Erythroblast (primary cell): Measurements from ENCODE around the gene LDLRAD4.
"Not testable (repeated sequence)": the region's sequence is repeated elsewhere in the genome, so short reads cannot be mapped to it uniquely, and the experiment has no call there.

ENCODE experiments used
- DNase-seq, 2 experiments: peaks; one replicate each; lab custom pipeline; 2025; lab: John Stamatoyannopoulos, UW
- GATA1 ChIP-seq: IDR thresholded peaks from 2 replicates; pipeline ENCODE4 v1.6.1; 2011; ENCODE audit warnings: low read depth, mild to moderate bottlenecking, control low read depth, low read length, moderate library complexity
- POLR2A ChIP-seq: IDR thresholded peaks from 2 replicates; pipeline ENCODE4 v1.6.1; 2011; ENCODE audit warnings: mild to moderate bottlenecking, low read length

The LDLRAD4 gene

DNA sequence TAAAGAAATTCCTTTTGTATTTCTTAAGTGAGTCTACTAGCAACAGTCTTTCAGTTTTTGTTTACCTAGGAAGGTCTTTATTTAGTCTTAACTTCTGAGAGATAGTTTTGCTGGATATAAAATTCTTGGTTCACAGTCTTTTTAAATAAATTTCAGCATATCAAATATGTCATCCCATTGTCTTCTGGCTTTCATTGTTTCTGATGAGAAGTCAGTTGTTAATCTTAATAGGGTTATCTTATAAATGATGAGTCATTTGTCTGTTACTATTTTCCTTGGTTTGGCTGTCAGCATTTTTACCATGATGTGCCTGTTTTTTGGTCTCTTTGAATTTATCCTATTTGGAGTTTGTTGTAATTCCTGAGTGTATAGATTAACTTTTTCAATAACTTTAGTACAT, 378.5 kb downstream of the LDLRAD4 start:
- TF ChIP-seq POLR2A, result no peak
- peak; percentile 23 to 35 for DNase-seq

DNA sequence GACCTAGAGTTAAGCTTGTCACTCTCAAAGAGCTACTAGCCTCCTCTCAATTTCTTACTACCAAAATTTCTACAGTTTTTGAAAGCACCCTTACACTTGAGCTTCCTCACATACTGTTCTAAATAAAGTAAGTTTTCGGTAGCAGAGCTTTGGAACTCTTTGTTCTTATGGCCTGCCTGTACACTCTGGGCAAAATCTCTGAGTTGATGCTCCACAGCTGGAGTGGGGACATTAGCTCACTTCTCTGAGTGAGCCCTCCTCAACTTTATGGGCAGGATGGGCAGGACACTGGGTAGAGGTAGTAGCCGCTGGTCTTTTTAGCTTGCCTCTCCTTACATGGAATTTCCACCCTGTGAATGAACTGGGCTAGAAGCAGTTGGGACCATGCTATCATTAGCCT, 380.0 kb downstream of the LDLRAD4 start:
- no peak for DNase-seq
- TF ChIP-seq POLR2A (no peak), GATA1 (no peak)

- DNase-seq, result no peak
- TF ChIP-seq GATA1 (no peak), POLR2A (no peak)
Observed at GRCh38 chr18:13599031-13599430, 380.5 kb downstream of the LDLRAD4 start.

- no peak for DNase-seq
- TF ChIP-seq GATA1 (no peak), POLR2A (no peak)
Observed at GRCh38 chr18:13603304-13604019, 384.9 kb downstream of the LDLRAD4 start.

- no peak for DNase-seq
- TF ChIP-seq POLR2A, result no peak
- TF ChIP-seq GATA1, result no peak
Observed at GRCh38 chr18:13604786-13605185, 386.2 kb downstream of the LDLRAD4 start.

GRCh38 chr18:13605477-13605876, 386.9 kb downstream of the LDLRAD4 start:
- no peak for DNase-seq
- TF ChIP-seq GATA1 (no peak), POLR2A (no peak)

- no peak for DNase-seq
- TF ChIP-seq GATA1 (no peak), POLR2A (no peak)
Observed at GRCh38 chr18:13605901-13606300, 387.3 kb downstream of the LDLRAD4 start.

- TF ChIP-seq POLR2A (no peak), GATA1 (no peak)
Observed at GRCh38 chr18:13606604-13607254, 388.2 kb downstream of the LDLRAD4 start.

DNA sequence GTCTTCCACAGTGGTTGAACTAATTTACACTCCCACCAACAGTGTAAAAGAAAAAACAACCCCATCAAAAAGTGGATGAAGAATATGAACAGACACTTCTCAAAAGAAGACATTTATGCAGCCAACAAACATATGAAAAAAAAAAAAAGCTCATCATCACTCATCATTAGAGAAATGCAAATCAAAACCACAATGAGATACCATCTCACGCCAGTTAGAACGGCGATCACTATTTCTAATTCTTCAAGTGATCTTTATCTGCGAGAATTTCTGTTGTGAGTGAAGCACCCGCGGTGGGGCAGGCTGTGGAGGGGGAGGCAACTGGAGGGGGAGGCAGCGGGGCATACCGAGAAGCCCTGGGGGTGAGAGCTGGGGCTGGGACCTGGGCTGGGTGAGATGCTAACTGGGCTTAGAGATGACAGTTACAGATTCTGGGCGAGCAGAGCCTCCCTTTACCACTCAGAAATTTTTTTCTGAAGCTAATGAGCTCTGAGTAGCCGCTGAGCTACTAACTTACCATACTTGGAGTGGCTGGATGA, 389.5 kb downstream of the LDLRAD4 start:
- not testable (repeated sequence) for DNase-seq

More at GRCh38 chr18:13606604-13607254, 388.2 kb downstream of the LDLRAD4 start:
- DNase-seq, result no peak

DNA sequence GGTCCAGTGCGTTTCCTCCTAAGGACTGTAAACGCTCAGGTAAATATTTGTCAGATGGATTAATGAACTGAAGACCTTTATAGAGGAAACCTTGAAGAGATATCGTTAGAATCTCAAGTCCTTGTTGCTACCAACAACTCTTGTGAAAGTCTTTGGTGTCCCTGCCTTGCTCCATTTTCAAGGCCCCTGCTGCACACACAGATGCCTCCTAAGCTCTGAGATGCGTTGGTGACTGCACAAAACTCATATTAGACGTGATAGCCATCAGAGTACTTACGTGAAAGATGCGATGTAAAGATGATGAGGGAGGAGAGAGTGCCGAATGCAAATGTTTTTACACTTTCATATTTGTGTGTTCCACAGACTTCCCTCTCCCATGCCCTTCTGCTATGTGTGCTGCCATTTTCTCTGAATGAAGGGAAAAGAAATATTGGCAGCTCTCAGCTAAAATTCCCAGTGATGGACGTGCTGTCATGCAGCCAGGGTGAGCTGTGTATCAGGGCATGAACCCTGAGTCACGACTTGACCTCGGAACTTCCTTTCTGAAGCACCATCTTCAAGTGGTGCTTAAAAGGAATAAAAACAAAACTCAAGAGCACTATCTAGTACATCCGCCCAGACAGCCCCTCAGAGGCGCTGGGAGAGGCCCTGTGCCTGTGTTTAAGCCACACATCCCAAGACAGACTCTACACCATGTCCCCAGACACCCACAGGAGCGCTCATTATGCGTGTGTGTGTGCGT, 390.4 kb downstream of the LDLRAD4 start:
- TF ChIP-seq POLR2A (no peak), GATA1 (no peak)
- DNase-seq, result no peak

DNA sequence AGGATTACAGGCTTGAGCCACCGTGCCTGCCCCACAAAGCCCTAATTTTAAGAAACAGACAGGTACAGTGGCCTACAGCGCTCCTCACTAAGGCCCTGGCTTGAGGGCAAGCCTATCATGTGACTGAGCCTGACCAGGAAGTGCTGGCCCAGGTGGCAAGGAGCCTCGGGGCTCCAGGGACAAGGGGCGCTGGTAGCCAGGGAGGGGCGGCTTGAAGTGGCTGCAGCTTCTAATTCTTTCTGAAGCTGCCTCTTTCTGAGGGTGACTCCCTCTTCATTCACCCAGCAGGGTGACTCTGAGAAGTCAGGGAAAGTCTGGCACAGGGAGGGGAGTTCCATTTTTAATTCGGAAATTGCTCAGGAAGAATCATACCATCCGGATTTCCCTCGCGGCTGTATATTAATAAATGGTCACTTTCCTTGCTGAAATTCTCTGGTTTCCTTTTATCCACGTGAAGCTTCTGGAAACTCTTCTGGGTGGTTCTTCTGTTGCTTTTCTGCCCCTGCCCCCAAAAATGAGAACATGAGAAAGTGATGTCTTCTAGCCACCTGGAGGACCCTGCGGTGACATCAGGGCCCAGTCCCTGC, 392.1 kb downstream of the LDLRAD4 start:
- TF ChIP-seq POLR2A (no peak), GATA1 (no peak)
- no peak for DNase-seq

GRCh38 chr18:13611142-13611600, 392.6 kb downstream of the LDLRAD4 start:
- DNase-seq, result no peak
- TF ChIP-seq GATA1 (no peak), POLR2A (no peak)

GRCh38 chr18:13611601-13612195, 393.1 kb downstream of the LDLRAD4 start:
- TF ChIP-seq GATA1, result no peak
- TF ChIP-seq POLR2A, result no peak
- DNase-seq, result no peak
